ENCODE data around the gene ZBTB17.
A peak's percentile ranks its signal among the peaks of the same experiment; 100 is the strongest.
"Not testable (repeated sequence)": the region's sequence is repeated elsewhere in the genome, so short reads cannot be mapped to it uniquely, and the experiment has no call there.

ZBTB17 gene

DNA sequence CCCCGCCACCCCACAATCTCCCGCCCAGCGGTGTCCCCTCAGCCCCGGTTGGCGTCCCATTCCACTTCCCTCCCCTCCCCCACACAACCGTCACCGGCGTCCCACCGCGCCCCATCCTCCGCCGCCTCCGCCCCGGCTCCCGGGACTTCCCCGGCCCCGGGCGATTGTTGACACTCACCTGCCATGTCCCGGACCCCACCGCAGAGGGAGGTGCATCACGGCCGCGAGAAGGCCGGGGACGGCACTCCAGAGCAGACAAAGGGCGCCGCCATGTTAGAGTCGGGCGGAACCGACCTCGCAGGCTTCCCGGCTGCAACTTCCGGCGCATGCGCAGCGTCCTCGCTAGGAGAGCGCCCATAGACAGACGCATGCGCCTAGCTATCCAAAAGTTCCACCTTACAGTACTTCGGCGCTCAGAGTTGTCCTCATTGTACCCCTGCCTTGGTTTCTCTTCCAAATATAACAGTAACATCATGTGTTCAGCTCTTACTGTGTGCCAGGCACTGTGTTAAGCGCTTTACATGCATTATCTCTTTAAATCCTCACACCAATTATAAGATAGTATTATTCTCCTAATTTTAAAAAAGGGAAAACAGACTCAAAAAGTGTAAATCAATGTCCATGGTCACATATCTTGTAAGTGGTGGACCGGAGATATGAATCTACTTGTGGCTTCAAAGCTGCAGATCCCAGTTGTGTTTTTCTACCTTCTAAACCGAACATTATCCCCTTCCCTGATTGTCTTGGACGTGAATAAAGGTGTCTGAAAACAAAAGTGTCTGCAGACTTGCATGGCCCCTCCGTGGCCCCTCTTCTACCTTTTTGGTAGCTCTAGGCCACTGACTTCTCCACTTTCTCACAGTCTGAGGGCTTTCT, at the start of gene ZBTB17:
TSS of gene ZBTB17 (minus strand) at position 297 of the 876 bp plus-strand sequence. CDS start 27,606 bp downstream, outside the sequence.
- peak; percentile 69 for DNase-seq

DNA sequence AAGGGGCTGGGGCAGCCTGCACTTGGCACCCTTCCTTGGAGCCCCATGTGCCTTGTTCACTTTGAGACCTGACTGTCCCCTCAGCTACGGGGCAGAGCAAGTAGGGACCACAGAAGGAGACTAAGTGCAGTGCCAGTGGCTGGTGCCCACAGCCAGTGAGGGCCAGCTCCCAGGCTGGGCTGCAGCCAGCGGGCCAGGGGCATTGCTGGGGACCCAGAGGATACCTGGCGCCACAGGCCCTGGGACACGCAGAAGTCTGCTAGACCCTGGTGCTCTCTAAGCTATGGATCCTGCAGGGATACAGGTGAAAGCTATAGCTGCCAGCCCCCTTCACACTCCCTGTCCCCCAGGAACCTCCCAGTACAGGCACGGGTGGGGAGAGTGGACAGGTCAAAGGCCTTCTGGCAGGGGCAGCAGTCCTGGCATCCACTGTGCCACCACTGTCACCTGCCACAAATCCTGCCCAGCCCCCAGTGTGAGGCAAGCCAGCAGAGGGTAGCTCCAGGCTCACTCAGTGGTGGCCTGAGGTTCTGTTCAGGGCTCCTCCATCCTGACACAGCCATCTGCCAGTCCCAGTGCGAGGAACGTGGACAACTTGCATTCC, 47.3 kb upstream of the ZBTB17 start:
- no peak for DNase-seq

DNA sequence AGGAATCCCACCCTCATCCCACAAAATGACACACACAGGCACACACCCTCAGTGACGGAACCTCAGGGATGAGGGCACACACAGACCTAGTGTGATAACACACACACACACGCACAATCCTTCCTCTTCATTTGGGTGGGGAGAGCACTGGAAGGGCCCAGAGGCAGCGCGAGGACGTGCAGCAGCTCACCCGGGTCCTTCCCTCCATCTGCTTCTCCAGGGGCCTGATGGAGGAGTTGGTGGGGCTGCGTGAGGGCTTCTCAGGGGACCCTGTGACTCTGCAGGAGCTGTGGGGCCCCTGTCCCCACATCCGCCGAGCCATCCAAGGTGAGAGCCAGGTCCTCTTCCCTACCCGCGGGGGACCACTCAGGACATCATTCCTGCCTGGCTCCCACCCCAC, 46.5 kb upstream of the ZBTB17 start:
- no peak for DNase-seq

DNA sequence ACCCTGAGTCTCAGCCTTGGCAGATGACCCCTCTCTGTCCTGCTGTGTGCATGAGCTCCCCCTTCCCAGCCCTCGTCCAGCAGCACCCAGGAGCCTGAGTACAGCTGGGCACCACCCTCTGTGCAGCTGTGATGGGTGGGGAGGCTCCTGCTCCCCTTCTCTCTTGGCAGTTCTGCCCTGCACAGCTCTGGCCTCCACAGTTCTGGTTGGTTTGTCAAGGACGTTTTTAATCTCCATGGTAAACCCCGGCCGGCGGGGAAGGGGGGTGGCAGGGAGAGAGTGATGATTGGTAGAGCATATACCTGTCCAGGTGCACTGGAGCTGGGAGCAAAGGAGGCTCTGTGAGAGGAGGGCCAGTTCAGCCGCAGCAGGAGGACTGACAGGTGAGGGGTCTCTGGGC, 45.8 kb upstream of the ZBTB17 start, which contains the start of gene CLCNKA:
TSS of gene CLCNKA (plus strand) at position 356 of the 400 bp plus-strand sequence. CDS start 584 bp downstream, outside the sequence.
- DNase-seq: no peak

DNA sequence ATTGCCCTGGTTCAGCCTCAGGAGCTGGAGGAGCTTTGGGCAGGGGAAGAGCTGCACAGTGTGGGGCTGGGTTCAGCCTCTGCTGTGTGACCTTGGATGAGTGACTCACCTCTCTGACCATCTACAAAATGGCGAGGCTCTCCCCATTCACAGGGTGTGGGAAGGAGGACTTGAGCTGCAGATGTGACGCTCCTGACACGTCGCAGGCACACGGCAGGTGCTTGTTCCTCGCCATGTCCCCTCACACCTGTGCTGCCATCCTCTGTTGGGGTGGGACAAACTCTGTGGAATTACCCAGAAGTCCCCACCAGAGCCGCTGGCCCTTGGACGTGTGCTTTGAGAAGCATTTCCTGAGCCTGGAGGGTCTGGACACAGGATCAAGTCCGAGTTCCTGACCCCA, 45.0 kb upstream of the ZBTB17 start:
- DNase-seq: not testable (repeated sequence)

DNA sequence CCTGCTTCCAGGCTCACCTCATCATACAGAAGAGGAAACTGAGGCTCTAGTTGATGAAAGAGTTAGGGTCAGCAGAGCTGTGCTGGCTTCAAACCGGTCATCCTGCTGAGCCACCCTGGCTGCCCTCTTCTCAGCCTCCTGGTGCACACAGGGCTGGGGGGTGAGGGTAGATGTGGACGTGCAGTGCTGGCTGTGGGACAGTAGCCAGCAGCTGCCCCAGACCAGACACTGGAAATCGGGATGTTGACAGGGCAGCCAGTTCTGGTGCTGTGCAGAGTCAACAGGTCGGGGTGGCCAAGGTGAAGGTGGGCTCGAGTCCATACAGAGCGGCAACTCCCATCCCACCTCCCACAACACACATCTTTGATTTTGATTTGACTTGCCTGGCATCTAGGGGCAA, 44.4 kb upstream of the ZBTB17 start:
- DNase-seq: no peak

DNA sequence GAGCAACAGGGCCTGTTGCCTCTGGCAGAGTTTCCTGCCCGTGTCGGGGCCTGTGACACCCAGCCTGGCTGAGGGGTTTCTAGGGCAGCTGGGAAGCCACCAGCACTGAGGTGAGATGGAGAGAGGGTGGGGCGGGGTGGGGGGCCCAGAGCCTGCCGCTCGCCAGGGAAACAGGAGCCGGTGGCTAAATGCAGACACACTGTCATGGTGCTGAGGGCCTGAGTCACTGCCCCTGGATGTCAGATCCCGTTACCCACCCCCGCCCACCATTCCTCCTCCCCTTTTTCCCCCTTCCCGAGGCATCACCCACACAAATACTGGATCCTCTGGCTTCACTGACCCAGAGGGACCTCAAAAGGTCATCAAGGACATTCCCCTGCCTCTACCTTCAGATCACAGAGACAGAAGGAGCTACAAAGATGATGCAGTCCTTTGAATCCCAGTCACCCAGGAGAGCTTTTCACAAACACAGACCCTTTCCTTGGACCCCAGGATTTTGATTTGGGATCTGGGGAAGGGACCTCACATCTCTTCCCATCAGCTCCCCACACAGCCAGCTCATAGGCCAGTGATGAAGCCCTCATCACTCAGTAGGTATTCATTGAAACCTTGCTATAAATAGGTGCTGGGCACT, 43.9 kb upstream of the ZBTB17 start:
- no peak for DNase-seq

DNA sequence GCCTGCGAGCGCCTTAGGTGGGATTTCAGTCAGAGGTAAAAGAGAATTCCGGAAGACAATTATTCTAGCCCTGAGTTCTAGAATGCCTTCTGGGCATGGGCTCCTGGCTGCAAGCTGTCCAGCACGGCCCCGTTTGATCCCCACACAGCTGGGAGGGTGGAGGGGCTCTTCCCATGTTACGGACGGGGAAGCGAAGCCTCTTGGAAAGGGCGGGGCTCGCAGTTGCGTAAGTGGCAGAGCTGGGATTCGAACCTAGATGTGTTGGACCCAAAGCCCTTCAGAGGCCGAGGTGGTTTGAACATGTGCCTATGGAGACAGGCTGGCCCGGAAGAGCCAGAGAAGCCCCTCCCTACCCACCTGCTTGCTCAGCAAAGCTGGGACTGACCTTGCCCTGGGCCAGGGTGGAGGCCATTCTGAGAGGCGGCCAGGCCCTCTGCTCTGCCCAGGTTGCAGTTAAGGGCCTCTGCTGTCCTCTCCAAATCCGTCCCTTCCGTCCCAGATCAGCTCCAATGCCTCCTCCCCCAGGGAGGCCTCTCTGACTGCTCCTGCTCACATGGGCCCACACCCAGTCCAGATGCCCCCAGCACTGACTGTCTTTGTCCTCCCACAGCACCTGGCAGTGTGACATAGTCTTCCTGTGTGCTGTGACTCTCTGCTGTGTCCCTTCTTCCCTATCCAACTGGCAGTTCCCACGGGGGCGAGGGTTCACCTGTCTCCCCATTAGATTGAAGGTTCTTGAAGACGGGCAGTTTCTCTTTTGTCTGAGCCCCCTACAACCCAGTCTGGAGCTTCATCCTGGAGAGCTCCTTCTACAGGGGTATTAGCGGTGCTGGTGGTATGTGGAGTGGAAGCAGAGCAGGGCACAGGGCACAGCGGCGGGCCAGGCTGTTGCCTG, 43.1 kb upstream of the ZBTB17 start:
- no peak for DNase-seq

DNA sequence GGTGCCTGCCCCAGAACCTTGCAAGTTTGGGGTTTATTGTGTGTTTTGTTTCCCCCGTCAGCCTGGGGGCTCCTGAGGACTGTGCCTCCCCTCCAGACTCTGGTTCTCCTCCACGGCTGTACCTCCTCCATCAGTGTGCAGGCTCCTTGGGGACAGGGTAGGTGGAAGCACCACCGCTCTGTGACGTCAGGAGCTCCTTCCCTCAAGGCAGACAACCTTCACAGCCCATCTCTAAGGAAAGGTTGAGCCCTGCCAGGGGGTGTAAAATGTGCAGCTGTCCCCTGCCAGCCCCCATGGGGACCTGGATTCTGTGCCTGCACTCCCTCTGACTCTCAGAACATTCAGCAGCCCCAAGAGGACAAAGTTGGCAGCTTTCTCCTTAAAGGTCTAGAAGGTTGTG, 42.4 kb upstream of the ZBTB17 start:
- no peak for DNase-seq

DNA sequence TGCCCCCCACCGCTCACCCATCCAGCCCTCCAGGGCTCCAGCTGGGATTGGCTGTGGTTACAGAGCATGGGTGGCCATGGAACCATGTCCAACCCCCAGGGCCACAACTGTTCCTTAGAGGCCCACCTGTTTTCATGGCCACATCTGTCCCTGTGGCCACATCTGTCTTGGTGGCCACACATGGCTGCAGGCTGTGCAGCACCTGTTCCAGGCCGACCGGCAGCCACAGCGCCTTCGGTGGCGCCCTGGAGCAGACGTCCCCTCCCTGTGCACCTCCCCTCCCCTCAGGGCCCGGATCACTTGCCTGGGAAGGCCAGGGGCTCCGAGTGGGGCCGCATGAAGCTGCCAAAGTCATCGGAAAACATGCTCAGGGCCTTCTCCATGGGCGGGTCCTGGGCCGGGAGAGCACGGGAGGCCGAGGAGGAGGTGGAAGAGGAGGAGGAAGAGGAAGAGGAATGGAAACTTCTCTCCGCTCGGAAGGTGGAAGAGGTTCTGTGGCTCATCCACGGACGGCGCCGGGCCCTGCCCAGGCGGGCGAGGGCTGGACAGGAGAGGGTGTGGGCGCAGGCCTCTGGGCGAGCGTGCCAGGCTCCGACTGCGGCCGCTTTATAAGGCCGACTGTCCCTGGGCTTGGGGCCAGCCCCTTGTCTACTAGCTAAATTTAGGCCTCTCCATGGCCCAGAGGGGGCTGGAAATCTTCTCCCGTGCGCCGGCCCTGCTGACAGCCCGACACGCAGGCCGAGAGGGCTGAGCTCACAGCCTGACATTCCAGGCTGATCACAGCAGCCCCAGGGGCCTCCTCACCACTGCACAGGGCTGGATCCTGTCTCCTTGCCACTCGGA, 41.8 kb upstream of the ZBTB17 start, which contains the start of gene HSPB7:
TSS of gene HSPB7 (minus strand) at position 583 of the 843 bp plus-strand sequence. CDS start at position 503, 80 bp downstream.
- no peak for DNase-seq

DNA sequence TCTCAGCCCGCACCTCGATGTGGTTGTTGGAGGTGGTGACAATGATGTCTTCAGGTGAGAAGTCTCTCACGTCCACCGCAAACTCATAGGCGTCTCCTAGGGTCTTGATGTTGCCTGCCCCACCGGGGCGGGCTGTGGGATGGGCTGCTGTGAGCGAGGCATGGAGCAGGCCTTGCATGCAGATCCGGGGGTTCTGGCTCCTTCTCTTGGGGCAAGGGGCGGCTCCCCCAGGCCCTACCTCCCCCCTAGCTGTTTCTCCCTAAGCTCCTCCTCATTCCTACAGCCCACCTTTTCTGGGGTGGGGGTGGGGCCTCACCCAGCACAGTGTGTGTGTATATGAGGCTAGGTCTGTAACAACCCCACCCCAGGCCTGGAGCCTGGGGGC, 41.2 kb upstream of the ZBTB17 start:
- DNase-seq: no peak

DNA sequence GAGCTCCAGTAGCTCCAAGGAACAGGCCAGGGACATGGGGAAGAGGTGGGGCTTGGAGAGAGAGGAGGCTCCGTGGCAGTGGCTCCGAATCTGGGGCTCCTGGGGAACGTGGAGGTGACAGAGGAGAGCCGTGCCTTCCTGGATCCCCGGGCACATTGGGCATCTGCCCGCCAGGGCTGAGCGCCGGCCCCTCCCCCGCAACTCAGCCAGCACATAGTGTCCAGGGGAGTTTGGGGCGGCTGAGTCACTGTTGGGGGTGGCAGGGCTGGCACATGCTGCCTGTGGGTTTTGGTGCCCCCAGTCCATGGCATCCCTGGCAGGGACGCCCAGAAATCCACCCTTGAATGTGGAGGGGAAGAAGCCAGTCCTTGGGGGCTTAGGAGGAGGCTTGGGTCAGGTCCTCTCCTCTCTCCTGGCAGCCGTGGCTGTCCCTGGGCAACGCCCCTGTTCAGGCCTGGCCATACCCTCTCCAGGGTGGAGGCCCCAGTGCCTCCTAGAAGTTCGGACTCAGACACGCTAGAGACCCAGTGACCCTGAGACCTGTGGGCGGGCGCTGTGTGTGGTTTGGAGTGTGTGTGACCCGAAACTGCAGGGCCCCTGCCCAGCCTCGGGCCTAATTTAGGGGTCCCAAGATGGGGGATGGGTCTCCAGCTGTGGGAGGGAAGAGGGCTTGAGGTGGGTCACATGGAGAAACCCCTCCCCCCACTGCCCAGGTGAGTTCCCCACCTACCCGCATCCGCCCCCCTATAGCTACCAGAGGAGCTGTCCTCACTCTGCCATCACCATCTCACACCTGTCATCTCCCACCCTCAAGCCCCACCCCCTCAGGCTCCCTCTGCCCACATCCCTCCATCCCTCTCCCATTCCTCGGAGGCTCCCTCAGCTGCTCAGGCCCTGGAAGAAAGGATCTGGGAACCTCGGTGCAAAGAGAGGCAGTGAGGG, 40.3 kb upstream of the ZBTB17 start:
- DNase-seq: no peak

DNA sequence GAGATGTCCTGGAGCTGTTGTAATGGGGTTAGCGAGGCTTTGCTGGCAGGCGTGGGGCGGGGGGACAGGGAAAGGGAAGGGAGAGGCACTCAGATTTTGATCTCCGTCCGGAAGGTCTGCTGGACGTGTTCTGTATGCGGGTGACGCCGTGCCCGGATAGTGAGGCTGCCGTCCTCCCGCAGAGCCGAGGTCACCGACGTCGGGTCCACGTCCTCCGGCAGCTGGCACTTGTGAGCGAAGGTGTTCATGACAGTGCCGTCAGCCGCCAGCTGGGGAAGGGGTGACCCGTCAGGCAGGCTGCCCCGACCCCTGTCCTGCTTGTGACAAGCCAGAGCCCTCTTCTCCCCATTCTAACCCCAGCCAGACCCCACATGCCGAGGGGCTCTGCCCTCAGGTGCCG, 39.6 kb upstream of the ZBTB17 start:
- no peak for DNase-seq

DNA sequence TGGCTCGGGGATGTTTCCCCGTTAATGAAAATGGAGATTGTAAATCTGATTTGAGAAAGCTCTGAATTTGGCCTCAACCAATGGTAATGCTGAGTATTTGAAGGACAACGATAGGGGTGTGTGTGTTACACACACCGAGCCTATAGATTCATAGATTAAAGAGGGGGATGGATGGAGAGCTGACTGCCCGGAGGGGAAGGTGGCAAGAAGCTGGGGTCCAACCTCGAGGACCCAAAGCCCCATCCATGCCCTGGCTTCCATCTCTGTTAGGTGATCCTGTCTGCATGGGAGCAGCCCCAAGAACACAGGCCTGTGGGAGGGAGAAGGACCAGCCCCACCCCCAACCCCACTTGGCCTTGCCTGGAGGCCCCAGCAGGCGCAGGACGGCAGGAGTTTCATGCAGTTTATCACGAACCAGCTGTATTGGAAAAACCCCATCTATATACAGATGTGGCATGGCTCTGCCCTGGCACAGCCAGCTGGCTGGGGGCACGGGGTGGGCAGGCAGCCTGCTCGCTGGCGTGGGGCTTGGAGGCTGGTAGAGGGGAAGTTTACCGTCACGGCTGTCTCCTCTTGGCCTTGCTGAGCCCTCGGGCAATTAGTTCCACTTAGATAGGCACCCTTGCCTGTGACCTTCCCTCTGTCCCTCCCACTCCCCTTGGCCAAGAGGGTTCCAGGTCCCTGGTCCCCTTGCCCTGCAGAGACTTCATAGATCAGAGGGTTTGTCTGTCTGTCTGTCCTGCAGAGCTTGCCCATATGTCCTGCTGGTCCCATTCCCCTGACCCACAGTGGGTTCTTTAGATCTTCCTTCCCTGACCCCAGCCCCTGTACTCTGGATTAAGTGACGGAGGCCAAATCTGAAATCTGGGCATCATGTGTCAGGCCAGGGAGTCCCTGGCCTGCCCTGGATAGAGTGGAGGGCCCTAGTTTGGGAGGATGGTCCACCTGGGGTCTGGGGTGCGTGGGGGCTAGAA, 38.9 kb upstream of the ZBTB17 start:
- no peak for DNase-seq

DNA sequence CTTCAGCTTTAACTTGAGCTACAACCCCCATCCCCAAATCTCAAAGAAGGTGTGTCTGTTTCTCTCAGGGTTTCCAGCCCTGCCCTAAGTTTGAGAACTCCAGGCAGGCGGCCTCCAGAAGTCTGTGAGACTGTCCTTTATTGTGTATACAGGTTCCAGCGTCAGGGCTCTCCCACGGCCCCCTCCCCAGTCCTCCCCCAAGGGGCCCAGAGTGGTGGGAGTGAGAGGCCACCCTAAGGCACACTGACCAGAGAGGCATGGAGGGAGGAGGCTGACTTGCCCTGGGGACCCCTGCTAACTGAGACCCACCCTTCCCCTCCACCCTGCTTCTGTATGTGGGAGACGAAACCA, 38.0 kb upstream of the ZBTB17 start:
- no peak for DNase-seq

DNA sequence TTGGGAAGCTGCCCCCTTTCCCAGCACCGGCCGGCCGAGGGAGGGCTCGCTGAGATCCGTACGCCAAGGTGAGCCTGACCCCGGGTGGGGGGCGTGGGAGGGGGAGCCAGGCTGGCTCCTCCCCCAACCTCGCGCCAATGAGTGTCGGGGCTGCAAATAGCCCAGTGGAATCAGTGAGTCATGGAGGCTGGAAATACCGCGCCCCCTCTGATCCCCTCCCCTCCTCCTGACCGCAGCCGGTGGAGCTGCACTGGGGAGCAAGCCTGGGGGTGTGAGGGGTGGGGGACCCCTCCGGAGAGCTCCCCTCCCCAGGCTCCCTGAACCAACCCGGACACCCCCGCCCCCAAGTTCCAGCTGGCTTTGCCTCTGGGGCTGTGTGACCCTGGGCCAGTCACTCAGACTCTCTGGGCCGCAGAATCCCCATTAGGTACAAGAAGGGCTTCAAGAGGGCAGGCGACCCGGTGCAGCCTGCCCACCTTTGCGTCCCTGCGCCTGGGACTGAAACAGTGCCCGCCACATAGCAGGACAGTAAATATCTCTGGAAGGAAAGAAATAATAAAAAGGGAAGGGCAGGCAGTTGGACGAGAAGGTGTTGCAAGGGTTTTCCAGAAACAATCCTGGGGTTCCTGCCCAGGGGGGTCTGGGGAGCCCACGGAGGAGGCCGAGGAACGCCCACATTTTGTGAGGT, 37.5 kb upstream of the ZBTB17 start:
- peak; percentile 8 for DNase-seq

DNA sequence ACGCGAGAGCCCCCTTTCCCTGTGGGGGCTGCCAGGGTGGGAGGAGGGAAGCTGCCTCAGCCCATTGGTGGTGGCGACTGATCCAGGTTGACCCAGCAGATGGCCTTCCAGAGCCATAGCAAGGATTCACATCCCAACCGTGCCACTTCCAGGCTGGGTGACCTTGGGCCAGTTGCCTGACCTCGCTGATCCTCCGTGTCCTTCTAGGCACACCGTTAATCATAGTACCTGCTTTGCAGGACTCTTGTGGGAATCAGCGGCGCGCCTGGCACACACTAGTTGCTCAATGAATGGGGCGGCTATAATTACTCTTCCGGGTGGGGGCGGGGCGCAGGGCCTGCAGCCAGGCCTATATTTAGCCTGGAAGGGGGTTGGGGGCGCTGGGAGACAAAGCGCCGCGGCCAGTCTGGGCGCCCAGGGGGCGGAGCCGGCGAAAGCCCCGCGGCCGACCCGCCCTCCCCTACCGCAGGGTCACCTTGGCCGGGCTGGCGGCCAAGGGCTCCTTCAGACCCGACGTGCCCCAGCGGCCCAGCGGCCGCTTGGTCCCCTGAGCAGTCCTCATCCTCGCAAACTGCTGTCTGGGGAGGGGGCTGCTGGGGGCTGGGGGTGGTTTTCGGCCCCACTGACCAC, 36.8 kb upstream of the ZBTB17 start:
- no peak for DNase-seq

DNA sequence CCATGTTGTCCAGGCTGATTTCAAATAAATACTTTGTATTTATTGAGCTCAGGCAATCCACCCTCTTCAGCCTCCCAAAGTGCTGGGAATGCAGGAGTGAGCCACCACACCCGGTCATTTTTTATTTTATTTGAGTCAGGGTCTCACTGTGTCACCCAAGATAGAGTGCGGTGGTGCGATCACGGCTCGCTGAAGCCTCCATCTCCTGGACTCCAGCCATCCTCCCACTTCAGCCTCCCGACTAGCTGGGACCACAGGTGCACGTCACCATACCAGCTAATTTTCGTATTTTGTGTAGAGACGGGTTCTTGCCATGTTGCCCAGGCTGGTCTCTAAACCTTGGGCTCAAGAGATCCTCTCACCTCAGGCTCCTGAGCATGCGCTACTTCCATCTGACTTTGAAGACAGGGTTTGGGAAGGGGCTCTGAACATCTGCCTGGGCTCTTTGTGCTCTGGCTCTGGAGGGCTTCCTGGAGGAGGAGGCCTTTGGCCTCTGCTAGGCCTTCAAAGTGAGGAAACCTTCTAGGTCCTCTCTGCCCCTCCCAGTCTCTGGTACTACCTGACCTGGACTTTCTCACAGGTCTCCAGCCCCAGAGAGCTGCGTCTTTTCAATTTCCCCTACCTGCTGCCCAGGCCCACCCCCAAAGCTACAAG, 36.2 kb upstream of the ZBTB17 start:
- no peak for DNase-seq
